ENCODE measurements around the gene QRICH2.

GRCh38 chr17:76280650-76281049, 27.4 kb downstream of the QRICH2 start:
- TF ChIP-seq CTCF (IDR thresholded peaks at IDR 0.05) (no peak), POLR2A (IDR thresholded peaks at IDR 0.05) (no peak)
